Neural cell (in vitro differentiated cells): ENCODE results near the gene SPSB4. TPM values are rescaled to one million over a fixed set of nuclear protein-coding genes. Genes with fewer than 3 reads are reported as not detected.

Source experiments
- H2AFZ ChIP-seq: fragments of 200-600, 300-800 bp; sonication (generic), shearing (Covaris generic); 2 replicates; pipeline ENCODE4 v1.6.0; 2014; ENCODE audit warnings: low read depth, mild to moderate bottlenecking, antibody characterized with exemption, low read length, moderate library complexity
- H3F3A ChIP-seq: fragments of 200-600 bp; shearing (Covaris generic); 2 replicates; pipeline ENCODE4 v1.6.1; 2016; ENCODE audit warnings: mild to moderate bottlenecking, moderate library complexity, mixed read lengths, antibody characterized with exemption, low read length; ENCODE audit not compliant: insufficient read depth, poor library complexity, severe bottlenecking
- H3K27ac ChIP-seq: fragments of 200-600, 300-800 bp; sonication (generic), shearing (Covaris generic); 2 replicates; pipeline ENCODE4 v1.5.1; 2014; ENCODE audit warnings: mild to moderate bottlenecking, low read length, moderate library complexity
- H3K27me3 ChIP-seq: fragments of 300-800, 200-600 bp; sonication (generic), shearing (Covaris generic); 2 replicates; pipeline ENCODE4 v1.6.0; 2014; ENCODE audit warnings: mild to moderate bottlenecking, low read depth, low read length, moderate library complexity; ENCODE audit not compliant: insufficient read depth
- H3K36me3 ChIP-seq: fragments of 300-800, 200-600 bp; sonication (generic), shearing (Covaris generic); 2 replicates; pipeline ENCODE4 v1.5.1; 2014; ENCODE audit warnings: mild to moderate bottlenecking, antibody characterized with exemption, low read length, moderate library complexity; ENCODE audit not compliant: insufficient read depth
- H3K4me2 ChIP-seq: fragments of 300-800, 200-600 bp; sonication (generic), shearing (Covaris generic); 2 replicates; pipeline ENCODE4 v1.6.0; 2014; ENCODE audit warnings: mild to moderate bottlenecking, low read length
- H3K4me3 ChIP-seq: fragments of 300-800, 200-600 bp; sonication (generic), shearing (Covaris generic); 2 replicates; pipeline ENCODE4 v1.5.1; 2014; ENCODE audit warnings: mild to moderate bottlenecking, low read length, moderate library complexity
- H3K79me2 ChIP-seq: fragments of 200-600 bp; shearing (Covaris generic); replicated peaks from 2 replicates; pipeline ENCODE4 v1.6.0; 2014; ENCODE audit warnings: mild to moderate bottlenecking, low read length, moderate library complexity; ENCODE audit not compliant: insufficient read depth
- H3K9ac ChIP-seq: fragments of 300-800, 200-600 bp; sonication (generic), shearing (Covaris generic); 2 replicates; pipeline ENCODE4 v1.6.1; 2016; ENCODE audit warnings: mild to moderate bottlenecking, low read length, mixed read lengths
- H3K9me2 ChIP-seq: fragments of 200-600 bp; shearing (Covaris generic); 2 replicates; pipeline ENCODE4 v1.6.1; 2016; ENCODE audit warnings: mild to moderate bottlenecking, low read length, mixed read lengths; ENCODE audit not compliant: insufficient read depth
- H3K9me3 ChIP-seq: fragments of 200-600, 300-800 bp; sonication (generic), shearing (Covaris generic); 2 replicates; pipeline ENCODE4 v1.6.1; 2016; ENCODE audit warnings: mild to moderate bottlenecking, mixed run types, low read length, moderate library complexity, mixed read lengths
- H4K20me1 ChIP-seq: fragments of 200-600 bp; shearing (Covaris generic); 2 replicates; pipeline ENCODE4 v1.6.1; 2016; ENCODE audit warnings: mild to moderate bottlenecking, mixed run types; ENCODE audit not compliant: insufficient read depth
- EP300 ChIP-seq: fragments of 450-650 bp; conservative IDR thresholded peaks from 2 replicates; pipeline ENCODE4 v1.6.1; 2014; ENCODE audit warnings: antibody characterized with exemption, mild to moderate bottlenecking, moderate library complexity; ENCODE audit not compliant: poor library complexity, severe bottlenecking
- EZH2 ChIP-seq: fragments of 200-600, 300-800 bp; shearing (Covaris generic), sonication (generic); IDR thresholded peaks from 2 replicates; pipeline ENCODE4 v1.6.1; 2014; ENCODE audit warnings: antibody characterized with exemption, low read length, borderline replicate concordance, mild to moderate bottlenecking; ENCODE audit not compliant: insufficient read depth, poor library complexity, severe bottlenecking
- MXI1 ChIP-seq: fragments of 450-650 bp; conservative IDR thresholded peaks from 2 replicates; pipeline ENCODE4 v1.6.1; 2014; ENCODE audit warnings: antibody characterized with exemption, mild to moderate bottlenecking; ENCODE audit not compliant: poor library complexity, severe bottlenecking
- POLR2AphosphoS5 ChIP-seq: IDR thresholded peaks from 2 replicates; pipeline ENCODE4 v1.6.1; 2012
- RAD21 ChIP-seq: fragments of 450-650 bp; conservative IDR thresholded peaks from 2 replicates; pipeline ENCODE4 v1.6.1; 2014; ENCODE audit warnings: antibody characterized with exemption, mild to moderate bottlenecking, moderate library complexity
- SMC3 ChIP-seq: fragments of 450-650 bp; conservative IDR thresholded peaks from 2 replicates; pipeline ENCODE4 v1.6.1; 2014; ENCODE audit warnings: antibody characterized with exemption, mild to moderate bottlenecking, moderate library complexity; ENCODE audit not compliant: poor library complexity
- TAF1 ChIP-seq: IDR thresholded peaks from 2 replicates; pipeline ENCODE4 v1.6.1; 2012; ENCODE audit warnings: low read depth
- polyA plus RNA-seq: library from polyadenylated mRNA; depleted of rRNA; stranded (reverse); fragments of >200 nt; gene quantifications from 2 replicates; pipeline ENCODE4 v1.2.3, GENCODE V29; 2014
- TF ChIP-seq, protein P1 (sequence below): fragments of 450-650 bp; IDR thresholded peaks from 2 replicates; pipeline ENCODE4 v1.5.1; 2014; ENCODE audit warnings: antibody characterized with exemption, mild to moderate bottlenecking, moderate library complexity; ENCODE audit not compliant: poor library complexity, severe bottlenecking
- TF ChIP-seq, protein P2 (sequence below): IDR thresholded peaks from 2 replicates; pipeline ENCODE4 v1.6.1; 2012; ENCODE audit warnings: borderline replicate concordance

Gene SPSB4
- polyA plus RNA-seq, 1 donor from 2014 or later = 6.1 TPM

DNA sequence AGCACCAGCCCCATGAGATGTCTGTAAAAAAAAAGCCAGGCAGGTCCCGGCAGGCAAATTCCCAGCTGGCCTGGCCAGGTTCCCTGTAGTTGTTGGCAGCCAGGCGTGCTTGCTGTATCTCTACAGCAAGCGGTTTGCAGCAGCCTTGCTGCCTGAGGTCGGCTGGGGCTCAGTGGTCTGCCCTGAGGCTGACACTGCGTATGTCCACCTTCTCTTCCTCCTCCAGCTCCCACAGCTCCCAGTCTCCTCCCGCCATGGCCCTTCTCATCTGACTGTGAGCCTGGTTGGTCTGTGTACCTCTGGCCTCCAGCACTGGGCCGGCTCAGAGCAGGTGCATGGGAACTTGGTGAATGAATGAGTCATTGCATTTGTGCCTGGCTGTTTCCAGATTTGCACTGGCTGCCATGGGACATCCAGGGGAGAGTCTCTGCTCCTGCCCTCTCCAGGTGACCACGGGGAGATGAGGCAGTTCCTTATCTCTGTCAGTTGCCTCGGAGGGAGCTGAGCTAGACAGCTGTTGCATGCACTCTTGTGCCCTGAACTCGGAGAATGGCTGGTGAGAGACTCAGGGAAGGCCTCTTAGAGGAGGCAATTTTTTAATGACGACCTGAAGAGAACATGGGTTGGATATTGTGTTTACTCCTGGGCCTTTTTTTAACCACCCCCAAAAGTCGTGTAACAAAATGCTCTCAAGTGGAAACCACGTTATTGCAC is 43.0 kb downstream of the SPSB4 start:
- Histone ChIP-seq H4K20me1 (no peaks in the 10 kb centered on the region), H3F3A (no peaks in the 10 kb centered on the region), H3K27me3 (no peaks in the 10 kb centered on the region), H3K79me2 (peaks cover 8% of the 10 kb centered on the region), H3K4me2 (no peak overlapping the region), H3K9me2 (no peaks in the 10 kb centered on the region), H3K9me3 (no peaks in the 10 kb centered on the region), H3K36me3 (no peaks in the 10 kb centered on the region), H2AFZ (no peak overlapping the region), H3K9ac (no peak overlapping the region), H3K4me3 (no peak overlapping the region), H3K27ac (no peak overlapping the region)
- TF ChIP-seq, protein P1, sequence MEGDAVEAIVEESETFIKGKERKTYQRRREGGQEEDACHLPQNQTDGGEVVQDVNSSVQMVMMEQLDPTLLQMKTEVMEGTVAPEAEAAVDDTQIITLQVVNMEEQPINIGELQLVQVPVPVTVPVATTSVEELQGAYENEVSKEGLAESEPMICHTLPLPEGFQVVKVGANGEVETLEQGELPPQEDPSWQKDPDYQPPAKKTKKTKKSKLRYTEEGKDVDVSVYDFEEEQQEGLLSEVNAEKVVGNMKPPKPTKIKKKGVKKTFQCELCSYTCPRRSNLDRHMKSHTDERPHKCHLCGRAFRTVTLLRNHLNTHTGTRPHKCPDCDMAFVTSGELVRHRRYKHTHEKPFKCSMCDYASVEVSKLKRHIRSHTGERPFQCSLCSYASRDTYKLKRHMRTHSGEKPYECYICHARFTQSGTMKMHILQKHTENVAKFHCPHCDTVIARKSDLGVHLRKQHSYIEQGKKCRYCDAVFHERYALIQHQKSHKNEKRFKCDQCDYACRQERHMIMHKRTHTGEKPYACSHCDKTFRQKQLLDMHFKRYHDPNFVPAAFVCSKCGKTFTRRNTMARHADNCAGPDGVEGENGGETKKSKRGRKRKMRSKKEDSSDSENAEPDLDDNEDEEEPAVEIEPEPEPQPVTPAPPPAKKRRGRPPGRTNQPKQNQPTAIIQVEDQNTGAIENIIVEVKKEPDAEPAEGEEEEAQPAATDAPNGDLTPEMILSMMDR = no peak
- TF ChIP-seq RAD21 (no peak), TAF1 (no peak), POLR2AphosphoS5 (no peak), EZH2 (no peak), MXI1 (no peak), SMC3 (no peak), EP300 (no peak)
- TF ChIP-seq, protein P2, sequence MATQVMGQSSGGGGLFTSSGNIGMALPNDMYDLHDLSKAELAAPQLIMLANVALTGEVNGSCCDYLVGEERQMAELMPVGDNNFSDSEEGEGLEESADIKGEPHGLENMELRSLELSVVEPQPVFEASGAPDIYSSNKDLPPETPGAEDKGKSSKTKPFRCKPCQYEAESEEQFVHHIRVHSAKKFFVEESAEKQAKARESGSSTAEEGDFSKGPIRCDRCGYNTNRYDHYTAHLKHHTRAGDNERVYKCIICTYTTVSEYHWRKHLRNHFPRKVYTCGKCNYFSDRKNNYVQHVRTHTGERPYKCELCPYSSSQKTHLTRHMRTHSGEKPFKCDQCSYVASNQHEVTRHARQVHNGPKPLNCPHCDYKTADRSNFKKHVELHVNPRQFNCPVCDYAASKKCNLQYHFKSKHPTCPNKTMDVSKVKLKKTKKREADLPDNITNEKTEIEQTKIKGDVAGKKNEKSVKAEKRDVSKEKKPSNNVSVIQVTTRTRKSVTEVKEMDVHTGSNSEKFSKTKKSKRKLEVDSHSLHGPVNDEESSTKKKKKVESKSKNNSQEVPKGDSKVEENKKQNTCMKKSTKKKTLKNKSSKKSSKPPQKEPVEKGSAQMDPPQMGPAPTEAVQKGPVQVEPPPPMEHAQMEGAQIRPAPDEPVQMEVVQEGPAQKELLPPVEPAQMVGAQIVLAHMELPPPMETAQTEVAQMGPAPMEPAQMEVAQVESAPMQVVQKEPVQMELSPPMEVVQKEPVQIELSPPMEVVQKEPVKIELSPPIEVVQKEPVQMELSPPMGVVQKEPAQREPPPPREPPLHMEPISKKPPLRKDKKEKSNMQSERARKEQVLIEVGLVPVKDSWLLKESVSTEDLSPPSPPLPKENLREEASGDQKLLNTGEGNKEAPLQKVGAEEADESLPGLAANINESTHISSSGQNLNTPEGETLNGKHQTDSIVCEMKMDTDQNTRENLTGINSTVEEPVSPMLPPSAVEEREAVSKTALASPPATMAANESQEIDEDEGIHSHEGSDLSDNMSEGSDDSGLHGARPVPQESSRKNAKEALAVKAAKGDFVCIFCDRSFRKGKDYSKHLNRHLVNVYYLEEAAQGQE = no peak

DNA sequence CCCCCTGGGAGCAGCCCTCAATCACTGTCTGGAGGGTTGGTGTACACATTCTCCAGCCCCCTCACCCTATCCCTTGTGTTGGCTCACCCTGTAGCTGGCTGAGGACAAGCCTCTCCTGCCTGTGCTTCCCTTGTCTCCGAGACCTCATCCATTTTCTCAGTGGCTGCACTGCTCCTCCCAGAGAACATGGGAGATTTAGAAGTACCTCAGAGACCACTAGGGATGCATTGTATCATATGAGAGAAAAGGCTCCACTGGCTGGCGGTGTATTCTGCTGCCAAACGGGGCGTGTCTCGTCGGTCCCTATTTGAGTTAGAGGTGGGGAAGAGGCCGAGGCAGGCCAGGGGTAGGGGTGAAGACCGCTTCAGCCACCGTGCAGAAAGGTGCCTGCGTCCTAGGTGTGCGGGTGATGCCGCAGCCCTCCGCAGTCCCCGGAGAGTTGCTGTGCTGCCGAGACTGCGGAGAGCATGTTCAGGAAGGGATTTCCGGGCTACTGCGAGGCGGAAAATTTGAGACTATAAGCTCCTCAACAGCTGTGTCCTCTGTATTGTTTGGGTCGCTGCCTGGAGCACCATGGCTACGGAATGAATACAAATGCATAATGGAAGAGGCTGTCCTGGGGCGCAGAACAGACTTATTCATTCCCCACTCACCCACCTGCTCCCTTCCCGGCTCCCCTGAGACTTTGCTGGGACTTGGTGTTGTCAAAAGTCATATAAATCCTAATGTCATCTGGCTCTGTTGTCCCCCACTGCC is 43.8 kb downstream of the SPSB4 start:
- Histone ChIP-seq H3K9me2 (no peaks in the 10 kb centered on the region), H3K4me3 (no peak overlapping the region), H3K4me2 (no peak overlapping the region), H3K27ac (no peak overlapping the region), H3K9me3 (no peaks in the 10 kb centered on the region), H3K79me2 (peaks cover 8% of the 10 kb centered on the region), H2AFZ (no peak overlapping the region), H3K27me3 (no peaks in the 10 kb centered on the region), H3K9ac (no peak overlapping the region), H3F3A (no peaks in the 10 kb centered on the region), H4K20me1 (no peaks in the 10 kb centered on the region), H3K36me3 (no peaks in the 10 kb centered on the region)
- TF ChIP-seq MXI1 (no peak), EP300 (no peak), SMC3 (no peak), TAF1 (no peak), RAD21 (no peak), POLR2AphosphoS5 (no peak), EZH2 (no peak)
- TF ChIP-seq, protein P2 = no peak
- TF ChIP-seq, protein P1 = no peak
